Fibroblast of peridontal ligament (primary cell): ENCODE data around the gene PDE11A.

Experiments used
- DNase-seq: peaks from one replicate; pipeline ENCODE4 v3.0.0-alpha.2; 2010; ENCODE audit errors: extremely low read depth

Gene PDE11A

DNA sequence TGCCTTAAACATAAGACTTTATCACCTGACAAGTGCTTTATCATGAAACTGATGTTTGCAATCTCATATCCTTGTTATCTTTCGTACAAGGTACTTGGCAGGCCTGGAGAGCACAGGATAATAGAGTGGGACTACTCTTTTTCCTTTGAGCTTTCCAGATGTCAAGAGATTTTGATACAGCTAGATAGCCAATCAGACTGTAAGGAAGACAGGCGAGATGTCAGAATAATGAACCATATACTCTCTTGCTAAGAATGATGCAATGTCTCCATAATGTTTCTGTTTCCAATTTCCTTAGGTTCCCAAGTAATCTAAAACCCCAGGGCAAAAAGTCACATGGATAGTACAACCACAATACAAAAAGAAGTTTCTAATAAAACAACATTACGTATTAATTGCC is 313.1 kb downstream of the PDE11A start:
- DNase-seq = peak; percentile 22

GRCh38 chr2:177758591-177759371 is 313.8 kb downstream of the PDE11A start:
- peak; percentile 53 for DNase-seq

DNA sequence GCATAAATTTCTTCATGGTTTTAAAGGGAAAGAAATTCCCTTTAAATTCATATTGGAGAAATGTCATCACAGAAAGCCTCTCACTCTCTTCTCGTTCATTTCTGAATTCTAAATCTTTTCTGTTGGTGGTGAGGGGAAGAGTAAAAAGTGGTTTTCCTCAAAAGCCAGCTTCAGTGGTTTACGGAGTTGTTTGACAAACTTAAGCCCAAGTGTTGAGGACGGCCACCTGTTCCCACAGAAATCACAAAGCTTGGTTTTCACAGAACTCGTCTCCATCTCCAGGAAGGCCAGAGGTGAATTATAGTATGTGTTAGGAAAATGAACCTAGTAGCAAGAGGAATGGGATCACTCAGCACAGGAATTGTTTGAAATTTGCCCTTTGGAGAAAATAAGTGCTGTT is 316.2 kb downstream of the PDE11A start:
- DNase-seq = no peak

GRCh38 chr2:177754492-177754873 is 318.1 kb downstream of the PDE11A start:
- no peak for DNase-seq

GRCh38 chr2:177753682-177754491 is 318.7 kb downstream of the PDE11A start:
- DNase-seq = peak; percentile 50

- DNase-seq = no peak
These were observed 324.2 kb downstream of the PDE11A start for GRCh38 chr2:177748360-177748759.

- no peak for DNase-seq
These were observed 325.2 kb downstream of the PDE11A start for GRCh38 chr2:177747384-177747783.

GRCh38 chr2:177746358-177746757 is 326.2 kb downstream of the PDE11A start:
- no peak for DNase-seq

GRCh38 chr2:177745531-177745930 is 327.0 kb downstream of the PDE11A start:
- DNase-seq = no peak

DNA sequence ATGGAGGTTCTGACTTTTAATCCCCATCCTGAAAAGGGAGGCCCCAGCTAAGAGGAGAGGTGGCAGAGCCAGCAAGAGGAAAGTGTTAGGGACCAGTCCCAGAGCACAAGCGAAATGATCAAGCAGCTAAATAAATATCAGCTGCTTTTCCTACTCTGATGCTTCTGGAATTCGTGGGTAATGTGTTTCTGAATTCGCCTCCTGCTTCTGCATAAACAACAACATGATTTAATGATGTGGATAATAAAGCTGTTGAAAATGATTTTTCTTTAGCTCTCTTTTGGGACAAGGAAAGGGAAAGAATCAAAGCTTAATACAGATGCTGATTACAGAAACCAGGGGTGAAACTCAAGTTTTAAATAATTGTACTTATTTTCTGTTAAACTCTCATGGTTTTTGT is 329.7 kb downstream of the PDE11A start:
- DNase-seq = no peak

DNA sequence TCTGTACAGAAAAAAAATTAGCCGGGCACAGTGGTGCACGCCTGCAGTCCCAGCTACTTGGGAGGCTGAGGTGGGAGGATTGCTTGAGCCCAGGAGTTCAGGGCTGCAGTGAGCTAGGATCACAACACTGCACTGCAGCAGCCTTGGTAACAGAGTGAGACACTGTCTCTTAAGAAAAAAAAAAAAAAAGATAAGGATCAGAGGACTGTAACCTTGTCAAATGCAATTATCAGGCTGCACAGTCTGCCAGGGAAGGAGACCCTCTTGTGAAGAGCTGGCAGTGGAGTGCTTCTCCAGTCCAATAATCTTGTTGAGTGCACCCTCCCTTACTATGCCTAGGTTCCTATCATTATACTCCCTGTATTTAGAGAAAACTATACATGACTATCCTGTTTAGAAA is 330.7 kb downstream of the PDE11A start:
- no peak for DNase-seq

GRCh38 chr2:177740700-177741099 is 331.9 kb downstream of the PDE11A start:
- DNase-seq = peak; percentile 3

DNA sequence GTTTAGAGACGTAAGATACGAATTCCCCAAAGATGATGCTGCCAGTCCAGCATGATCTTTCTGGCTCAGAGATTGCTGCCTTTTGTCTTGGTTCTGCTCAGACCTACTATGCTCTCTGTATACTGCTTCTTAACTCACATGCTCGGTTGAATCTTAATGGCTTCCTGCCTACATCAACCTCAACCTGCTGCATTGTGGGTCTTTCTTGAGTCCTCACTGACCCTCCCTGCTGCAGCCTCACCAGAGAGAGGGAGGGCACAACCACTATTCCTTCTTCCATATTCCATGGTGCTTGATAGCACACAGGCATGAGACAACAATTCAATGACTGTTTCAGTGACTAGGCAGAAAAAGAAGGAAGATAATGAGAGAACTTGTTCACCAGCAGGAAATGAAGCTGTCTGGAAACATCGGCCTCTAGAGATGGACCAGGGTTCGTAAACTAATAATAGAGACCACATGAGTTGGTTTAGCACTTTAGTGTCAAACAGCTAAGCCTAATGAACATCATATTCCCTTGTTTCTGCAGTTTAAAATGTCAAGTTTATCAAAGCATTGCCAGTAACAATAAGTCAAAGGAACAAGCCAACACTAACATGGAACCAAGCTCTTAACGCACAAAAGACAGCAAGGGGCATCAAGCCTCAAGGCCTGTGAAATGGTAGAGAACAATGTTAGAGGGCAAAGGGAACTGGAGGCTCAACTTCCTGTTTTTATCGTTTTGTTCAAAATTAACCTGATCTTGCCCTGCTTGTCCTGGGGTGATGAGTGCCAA is 333.9 kb downstream of the PDE11A start:
- no peak for DNase-seq

DNA sequence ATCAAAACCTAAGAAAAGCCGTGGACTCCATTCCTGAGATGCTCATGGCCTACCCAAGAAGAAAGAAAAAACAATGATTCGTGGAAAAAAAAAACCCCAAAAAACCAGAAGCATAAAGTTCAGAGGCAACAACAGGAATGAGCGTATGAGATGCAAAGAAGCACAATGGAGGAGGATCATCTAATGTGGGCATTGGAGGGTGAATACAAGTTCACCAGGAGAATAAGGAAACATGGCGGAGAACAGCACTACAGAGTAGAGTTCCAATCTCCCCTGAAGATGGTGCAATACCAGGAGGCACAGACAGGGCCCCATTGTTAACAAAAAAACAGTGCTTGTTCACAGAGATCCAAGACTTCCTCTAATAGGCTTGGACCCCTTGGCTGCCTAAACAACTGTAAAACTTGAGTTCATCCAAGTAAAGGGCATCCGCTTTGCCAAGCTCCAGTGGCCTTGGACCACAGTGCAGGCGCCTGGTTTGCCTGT is 337.2 kb downstream of the PDE11A start:
- DNase-seq = no peak

DNA sequence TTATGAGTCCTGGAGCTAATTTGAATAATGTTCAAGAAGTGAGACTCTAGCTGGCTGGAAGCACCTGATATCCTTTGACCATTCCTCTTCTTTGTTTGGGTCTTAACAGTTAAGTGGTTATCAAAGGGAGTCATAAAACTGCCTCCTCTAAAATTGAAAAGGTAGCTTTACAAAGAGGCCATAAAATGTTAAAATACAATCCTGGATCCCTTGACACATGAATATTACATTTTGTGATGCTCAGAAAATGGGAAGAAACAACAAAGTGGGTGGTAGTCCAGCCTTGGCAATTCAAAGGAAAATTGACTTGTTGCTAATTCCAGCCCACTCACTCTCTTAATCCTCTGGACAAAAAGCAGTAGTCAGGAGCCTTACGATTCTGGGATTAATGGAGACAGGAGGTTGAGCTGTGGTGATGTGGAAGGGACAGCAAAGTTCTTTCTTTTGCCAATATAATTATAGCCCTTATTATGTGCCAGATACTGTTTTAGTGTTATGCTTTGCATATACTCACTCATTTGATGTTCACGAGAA is 339.2 kb downstream of the PDE11A start:
- no peak for DNase-seq

DNA sequence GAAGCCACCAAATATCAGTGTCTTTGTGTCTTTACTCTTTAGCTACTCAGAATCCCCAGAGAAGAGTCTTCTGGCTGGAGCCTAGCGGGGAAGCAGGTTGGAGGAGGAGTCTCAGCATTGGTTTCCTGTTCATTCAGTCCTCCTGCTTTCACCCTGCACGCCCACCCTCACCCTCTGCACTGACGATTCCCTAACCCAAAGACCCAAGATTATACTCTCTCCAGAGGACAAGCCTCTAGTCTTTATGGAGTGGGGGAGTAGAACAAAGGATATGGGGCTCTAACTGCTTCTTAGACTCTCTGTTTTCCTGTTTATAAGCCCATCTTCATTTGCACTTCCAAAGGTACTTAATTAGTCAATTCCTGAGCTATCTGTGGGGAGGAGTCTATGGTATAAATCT is 341.2 kb downstream of the PDE11A start:
- no peak for DNase-seq

GRCh38 chr2:177730792-177731191 is 341.8 kb downstream of the PDE11A start:
- DNase-seq = no peak

DNA sequence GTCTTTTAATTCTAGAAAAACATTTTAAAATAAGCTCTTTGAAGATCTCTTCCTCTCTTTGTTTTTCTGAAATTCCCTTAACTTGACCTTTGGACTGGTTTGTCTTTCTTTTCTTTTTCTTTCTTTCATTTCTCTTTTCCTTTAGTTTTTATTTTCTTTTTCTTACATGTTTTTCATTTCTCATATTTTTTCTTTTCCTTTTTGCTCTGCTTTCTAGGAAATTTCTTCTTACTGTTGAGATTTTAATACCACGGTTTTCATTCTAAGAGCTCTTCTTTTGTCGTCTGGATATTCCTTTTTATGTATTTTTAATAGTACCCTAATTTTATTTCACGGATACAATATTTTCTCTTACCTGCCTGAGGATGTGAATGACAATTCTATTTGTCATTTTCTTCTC is 342.2 kb downstream of the PDE11A start:
- DNase-seq = no peak

DNA sequence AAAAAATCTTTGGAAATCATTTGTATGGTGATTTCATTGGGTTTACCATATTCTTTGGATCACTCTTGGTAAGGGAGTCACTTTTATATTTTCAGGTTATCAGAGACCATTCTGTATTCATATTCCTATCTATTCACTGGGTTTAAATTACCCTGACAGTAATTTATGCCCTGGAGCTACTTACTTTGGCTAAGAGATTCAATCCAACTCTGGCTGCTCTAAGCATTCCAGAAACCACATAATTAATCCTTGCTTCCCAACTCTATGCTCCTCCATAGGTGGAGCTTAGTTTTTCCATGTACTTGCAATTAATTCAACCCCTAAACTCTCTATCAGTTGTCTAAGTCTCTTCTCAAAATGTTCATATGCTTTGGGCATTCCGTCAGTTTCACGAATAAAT is 343.7 kb downstream of the PDE11A start:
- DNase-seq = no peak

- no peak for DNase-seq
These were observed 344.2 kb downstream of the PDE11A start for GRCh38 chr2:177728399-177728765.

- no peak for DNase-seq
These were observed 344.8 kb downstream of the PDE11A start for GRCh38 chr2:177727577-177728398.
